Measurements from ENCODE around the gene SLC7A1.

Gene SLC7A1

DNA sequence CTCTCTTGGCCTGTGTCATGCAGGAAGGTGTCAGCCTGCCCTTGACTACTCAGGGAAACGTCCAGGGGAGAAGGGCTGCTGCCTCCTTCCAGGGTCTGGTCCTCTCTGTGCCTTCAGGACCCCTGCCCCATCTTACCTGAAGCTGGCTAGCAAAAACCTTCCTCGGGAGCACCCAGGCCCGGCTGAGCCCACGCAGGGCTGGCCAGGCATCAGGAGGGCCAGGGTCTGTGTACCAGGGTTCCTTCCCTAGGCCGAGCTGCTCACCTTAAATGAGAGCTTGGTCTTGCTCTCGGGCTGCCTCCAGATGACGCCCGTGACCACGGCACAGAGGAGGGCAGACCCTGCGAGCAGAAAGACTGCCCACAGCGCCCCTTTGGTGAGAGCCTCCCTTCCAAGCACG, 78.6 kb downstream of the SLC7A1 start:
- no peak overlapping the region for H2BK120ac ChIP-seq (ENCODE audit: low read depth, low read length)
- H3K4me1 ChIP-seq (ENCODE audit: control insufficient read depth in 2 of 2, insufficient read depth in 1 of 2, low read depth in 1 of 2, low read length in 2 of 2): no peaks in the 10 kb centered on the region
- no peak overlapping the region for H2BK5ac ChIP-seq (ENCODE audit: low read length)
- H3K9ac ChIP-seq (ENCODE audit: low read depth, low read length, poor library complexity): no peak overlapping the region
- no CpG with 5 or more reads among the region's 12 CpGs for WGBS, 2 donors (ENCODE audit: extremely low coverage in 2 of 2, insufficient read length in 2 of 2, insufficient replicate concordance in 1 of 2)
- no peak overlapping the region for H3K27ac ChIP-seq (replicated peaks; ENCODE audit: low read length)
- peaks cover 2% of the 10 kb centered on the region for H3K79me1 ChIP-seq (ENCODE audit: low read depth, low read length)
- H3K4ac ChIP-seq (ENCODE audit: low read length): no peak overlapping the region
- no peak overlapping the region for H3K4me2 ChIP-seq (ENCODE audit: insufficient read depth, low read length, poor library complexity, severe bottlenecking)
- H2AK5ac ChIP-seq (ENCODE audit: low read depth, low read length): no peak overlapping the region
- no peak overlapping the region for H3K18ac ChIP-seq (ENCODE audit: low read length)
- H2BK12ac ChIP-seq (ENCODE audit: low read length): no peak overlapping the region
- H3K23ac ChIP-seq (ENCODE audit: low read depth, low read length, poor library complexity): no peak overlapping the region
- H3K4me3 ChIP-seq (ENCODE audit: low read length in 2 of 2): no peak overlapping the region
- no peaks in the 10 kb centered on the region for H3K9me3 ChIP-seq (replicated peaks in 1 of 2; ENCODE audit: control insufficient read depth in 2 of 2, insufficient read depth in 1 of 2, low read depth in 1 of 2, low read length in 2 of 2)
- no peak overlapping the region for H4K8ac ChIP-seq (ENCODE audit: low read depth, low read length)
- H2BK15ac ChIP-seq (ENCODE audit: low read length): no peak overlapping the region
- H3K14ac ChIP-seq (ENCODE audit: low read length): no peak overlapping the region
- no peak overlapping the region for H4K91ac ChIP-seq (ENCODE audit: low read depth, low read length, poor library complexity)
- DNase-seq (ENCODE audit: low spot score): no peak
- peaks cover 41 to 99% of the 10 kb centered on the region in 2 donors for H3K36me3 ChIP-seq (replicated peaks in 1 of 2; ENCODE audit: control insufficient read depth in 2 of 2, insufficient read depth in 2 of 2, low read length in 2 of 2)
- H3K27me3 ChIP-seq (ENCODE audit: control insufficient read depth in 3 of 3, insufficient read depth in 3 of 3, low read depth in 1 of 3, low read length in 3 of 3): no peaks in the 10 kb centered on the region
- H2AFZ ChIP-seq (ENCODE audit: low read length): no peak overlapping the region

DNA sequence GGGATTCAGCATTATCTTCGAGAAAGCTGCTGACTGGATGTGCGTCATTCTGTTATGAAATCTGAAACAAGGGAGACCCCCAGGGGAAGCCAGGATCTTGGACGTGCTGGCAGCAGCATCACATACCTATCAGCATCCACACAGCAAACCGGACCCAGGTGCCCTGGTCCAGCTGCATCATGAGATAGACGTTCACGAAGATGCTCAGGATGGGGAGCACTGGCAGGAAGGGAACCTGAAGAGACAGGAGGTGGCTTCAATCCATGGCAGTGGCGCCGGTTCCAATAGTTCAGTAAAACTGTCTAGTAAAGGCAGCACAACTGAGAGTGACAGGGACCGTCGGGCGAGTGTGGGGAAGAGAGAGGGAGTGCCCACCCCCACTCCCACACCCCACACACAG, 79.5 kb downstream of the SLC7A1 start:
- H2BK120ac ChIP-seq (ENCODE audit: low read depth, low read length): no peak overlapping the region
- no peak overlapping the region for H2AK5ac ChIP-seq (ENCODE audit: low read depth, low read length)
- DNase-seq (ENCODE audit: low spot score): no peak
- no peak overlapping the region for H3K27ac ChIP-seq (replicated peaks; ENCODE audit: low read length)
- H3K27me3 ChIP-seq (ENCODE audit: control insufficient read depth in 3 of 3, insufficient read depth in 3 of 3, low read depth in 1 of 3, low read length in 3 of 3): no peaks in the 10 kb centered on the region
- no peak overlapping the region for H3K14ac ChIP-seq (ENCODE audit: low read length)
- peaks cover 2% of the 10 kb centered on the region for H3K79me1 ChIP-seq (ENCODE audit: low read depth, low read length)
- H2AFZ ChIP-seq (ENCODE audit: low read length): no peak overlapping the region
- H3K4me2 ChIP-seq (ENCODE audit: insufficient read depth, low read length, poor library complexity, severe bottlenecking): no peak overlapping the region
- WGBS, 2 donors (ENCODE audit: extremely low coverage in 2 of 2, insufficient read length in 2 of 2, insufficient replicate concordance in 1 of 2): no CpG with 5 or more reads among the region's 11 CpGs
- no peak overlapping the region for H4K91ac ChIP-seq (ENCODE audit: low read depth, low read length, poor library complexity)
- H3K4ac ChIP-seq (ENCODE audit: low read length): no peak overlapping the region
- H3K36me3 ChIP-seq (replicated peaks in 1 of 2; ENCODE audit: control insufficient read depth in 2 of 2, insufficient read depth in 2 of 2, low read length in 2 of 2): peaks cover 39 to 97% of the 10 kb centered on the region in 2 donors
- H2BK5ac ChIP-seq (ENCODE audit: low read length): no peak overlapping the region
- H3K4me3 ChIP-seq (ENCODE audit: low read length in 2 of 2): no peak overlapping the region
- no peak overlapping the region for H3K23ac ChIP-seq (ENCODE audit: low read depth, low read length, poor library complexity)
- no peak overlapping the region for H4K8ac ChIP-seq (ENCODE audit: low read depth, low read length)
- no peak overlapping the region for H2BK12ac ChIP-seq (ENCODE audit: low read length)
- H2BK15ac ChIP-seq (ENCODE audit: low read length): no peak overlapping the region
- H3K9ac ChIP-seq (ENCODE audit: low read depth, low read length, poor library complexity): no peak overlapping the region
- no peaks in the 10 kb centered on the region for H3K9me3 ChIP-seq (replicated peaks in 1 of 2; ENCODE audit: control insufficient read depth in 2 of 2, insufficient read depth in 1 of 2, low read depth in 1 of 2, low read length in 2 of 2)
- H3K18ac ChIP-seq (ENCODE audit: low read length): no peak overlapping the region
- H3K4me1 ChIP-seq (ENCODE audit: control insufficient read depth in 2 of 2, insufficient read depth in 1 of 2, low read depth in 1 of 2, low read length in 2 of 2): no peaks in the 10 kb centered on the region

DNA sequence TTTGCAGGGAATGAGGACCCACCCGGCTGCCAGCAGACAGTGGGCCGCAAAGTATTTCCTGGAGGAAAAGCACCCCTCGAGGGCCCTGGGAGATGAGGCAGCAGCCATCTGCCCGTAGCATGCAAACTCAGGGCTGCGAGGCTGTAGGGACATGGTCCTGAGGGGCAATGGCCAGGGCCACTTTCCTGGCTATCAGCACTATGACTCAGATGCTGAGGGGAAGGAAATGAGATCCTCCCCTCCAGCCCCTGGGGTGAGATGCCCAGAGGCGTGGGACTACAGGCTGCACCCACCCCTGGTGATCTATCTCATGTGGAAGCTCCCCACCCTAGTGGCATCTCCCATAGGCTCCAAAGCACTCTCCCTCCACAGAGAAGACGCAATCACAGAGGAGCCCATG, 80.1 kb downstream of the SLC7A1 start:
- H2AK5ac ChIP-seq (ENCODE audit: low read depth, low read length): no peak overlapping the region
- no CpG with 5 or more reads among the region's 7 CpGs for WGBS, 2 donors (ENCODE audit: extremely low coverage in 2 of 2, insufficient read length in 2 of 2, insufficient replicate concordance in 1 of 2)
- H3K27ac ChIP-seq (replicated peaks; ENCODE audit: low read length): no peak overlapping the region
- H3K9me3 ChIP-seq (replicated peaks in 1 of 2; ENCODE audit: control insufficient read depth in 2 of 2, insufficient read depth in 1 of 2, low read depth in 1 of 2, low read length in 2 of 2): no peaks in the 10 kb centered on the region
- no peak overlapping the region for H3K23ac ChIP-seq (ENCODE audit: low read depth, low read length, poor library complexity)
- no peak overlapping the region for H2BK120ac ChIP-seq (ENCODE audit: low read depth, low read length)
- no peak overlapping the region for H3K9ac ChIP-seq (ENCODE audit: low read depth, low read length, poor library complexity)
- H4K91ac ChIP-seq (ENCODE audit: low read depth, low read length, poor library complexity): no peak overlapping the region
- H3K18ac ChIP-seq (ENCODE audit: low read length): no peak overlapping the region
- H3K79me1 ChIP-seq (ENCODE audit: low read depth, low read length): peaks cover 2% of the 10 kb centered on the region
- no peak overlapping the region for H3K4ac ChIP-seq (ENCODE audit: low read length)
- H3K4me2 ChIP-seq (ENCODE audit: insufficient read depth, low read length, poor library complexity, severe bottlenecking): no peak overlapping the region
- no peak overlapping the region for H3K14ac ChIP-seq (ENCODE audit: low read length)
- no peaks in the 10 kb centered on the region for H3K27me3 ChIP-seq (ENCODE audit: control insufficient read depth in 3 of 3, insufficient read depth in 3 of 3, low read depth in 1 of 3, low read length in 3 of 3)
- peak overlapping the region; percentile 22 for H2BK5ac ChIP-seq (ENCODE audit: low read length)
- peaks cover 41 to 97% of the 10 kb centered on the region in 2 donors for H3K36me3 ChIP-seq (replicated peaks in 1 of 2; ENCODE audit: control insufficient read depth in 2 of 2, insufficient read depth in 2 of 2, low read length in 2 of 2)
- no peak overlapping the region for H3K4me3 ChIP-seq (ENCODE audit: low read length in 2 of 2)
- no peak overlapping the region for H2AFZ ChIP-seq (ENCODE audit: low read length)
- H2BK12ac ChIP-seq (ENCODE audit: low read length): no peak overlapping the region
- no peak for DNase-seq (ENCODE audit: low spot score)
- H2BK15ac ChIP-seq (ENCODE audit: low read length): no peak overlapping the region
- H4K8ac ChIP-seq (ENCODE audit: low read depth, low read length): no peak overlapping the region
- no peaks in the 10 kb centered on the region for H3K4me1 ChIP-seq (ENCODE audit: control insufficient read depth in 2 of 2, insufficient read depth in 1 of 2, low read depth in 1 of 2, low read length in 2 of 2)

DNA sequence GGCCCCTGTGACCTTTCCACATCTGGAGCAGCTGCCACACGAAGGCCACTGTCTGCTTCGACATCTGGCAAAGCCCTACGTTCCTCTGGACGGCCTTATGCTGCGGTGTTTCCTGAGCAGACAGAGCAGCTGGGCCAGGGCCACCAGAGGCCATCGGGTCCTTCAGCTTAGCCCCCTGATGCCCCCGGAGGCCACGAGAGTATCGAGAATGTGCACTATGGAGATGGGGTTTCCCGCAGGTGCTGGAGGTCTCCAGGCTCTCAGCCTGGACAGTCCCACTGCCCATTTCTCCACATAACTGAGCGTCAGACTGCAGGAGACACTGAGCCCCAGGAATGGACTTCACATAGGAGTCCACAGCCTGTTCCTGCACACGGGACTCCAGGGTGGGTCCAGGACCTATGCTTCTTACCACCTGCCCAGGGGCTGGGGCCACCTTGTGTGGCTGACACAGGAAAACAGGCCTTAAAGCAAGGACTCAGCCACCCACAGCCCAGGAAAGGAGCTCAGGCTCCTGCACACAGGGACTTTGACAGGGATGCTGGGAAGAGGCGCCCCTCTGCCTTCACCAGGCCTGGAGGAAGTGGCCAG, 80.7 kb downstream of the SLC7A1 start:
- Histone ChIP-seq H2BK5ac (ENCODE audit: low read length) (peak overlapping the region; percentile 22), H3K9ac (ENCODE audit: low read depth, low read length, poor library complexity) (no peak overlapping the region), H3K23ac (ENCODE audit: low read depth, low read length, poor library complexity) (no peak overlapping the region), H3K27ac (replicated peaks; ENCODE audit: low read length) (no peak overlapping the region), H2AK5ac (ENCODE audit: low read depth, low read length) (no peak overlapping the region), H4K91ac (ENCODE audit: low read depth, low read length, poor library complexity) (no peak overlapping the region), H3K9me3 (replicated peaks in 1 of 2; ENCODE audit: control insufficient read depth in 2 of 2, insufficient read depth in 1 of 2, low read depth in 1 of 2, low read length in 2 of 2) (no peaks in the 10 kb centered on the region), H3K4me2 (ENCODE audit: insufficient read depth, low read length, poor library complexity, severe bottlenecking) (no peak overlapping the region), H3K4me3 (ENCODE audit: low read length in 2 of 2) (no peak overlapping the region), H3K79me1 (ENCODE audit: low read depth, low read length) (peaks cover 2% of the 10 kb centered on the region), H2BK120ac (ENCODE audit: low read depth, low read length) (no peak overlapping the region), H3K4ac (ENCODE audit: low read length) (no peak overlapping the region), H3K36me3 (replicated peaks in 1 of 2; ENCODE audit: control insufficient read depth in 2 of 2, insufficient read depth in 2 of 2, low read length in 2 of 2) (peaks cover 37 to 91% of the 10 kb centered on the region in 2 donors), H2BK12ac (ENCODE audit: low read length) (no peak overlapping the region), H3K4me1 (ENCODE audit: control insufficient read depth in 2 of 2, insufficient read depth in 1 of 2, low read depth in 1 of 2, low read length in 2 of 2) (no peaks in the 10 kb centered on the region), H3K18ac (ENCODE audit: low read length) (peak overlapping the region; percentile 21), H3K27me3 (ENCODE audit: control insufficient read depth in 3 of 3, insufficient read depth in 3 of 3, low read depth in 1 of 3, low read length in 3 of 3) (no peaks in the 10 kb centered on the region), H3K14ac (ENCODE audit: low read length) (peak overlapping the region; percentile 40), H4K8ac (ENCODE audit: low read depth, low read length) (no peak overlapping the region), H2AFZ (ENCODE audit: low read length) (no peak overlapping the region), H2BK15ac (ENCODE audit: low read length) (no peak overlapping the region)
- no CpG with 5 or more reads among the region's 13 CpGs for WGBS, 2 donors (ENCODE audit: extremely low coverage in 2 of 2, insufficient read length in 2 of 2, insufficient replicate concordance in 1 of 2)
- no peak for DNase-seq (ENCODE audit: low spot score)
